ENCODE measurements around the gene MTHFD2L. TPM values are rescaled to one million over a fixed set of nuclear protein-coding genes. Genes with fewer than 3 reads are reported as not detected.

MTHFD2L gene
- total RNA-seq, 3 donors from 2014 or later: 10.7 to 12.9 (median 11.6) TPM

DNA sequence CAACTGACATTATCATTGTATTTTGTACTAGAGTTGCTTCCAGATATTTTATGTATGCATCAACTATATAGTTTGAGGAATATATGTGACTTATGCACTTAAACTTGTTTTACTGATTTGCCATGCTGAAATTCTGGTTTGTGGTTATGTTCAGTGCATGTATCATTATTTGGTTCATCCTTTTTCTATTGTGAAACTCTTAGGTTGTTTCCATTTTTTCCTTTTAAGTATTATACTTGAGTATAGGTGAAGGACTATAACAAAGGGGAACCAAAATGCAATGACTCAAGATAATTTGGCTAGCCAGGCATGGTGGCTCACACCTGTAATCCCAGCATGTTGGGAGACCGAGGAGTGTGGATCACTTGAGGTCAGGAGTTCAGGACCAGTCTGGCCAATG, 129.2 kb downstream of the MTHFD2L start:
- intact Hi-C loops (cut with DNase I, micrococcal nuclease): no loop called here
- no peak for ATAC-seq
- no peak for DNase-seq
- Histone ChIP-seq H3K4me1 (ENCODE audit: low read depth) (no peaks in the 10 kb centered on the region), H3K9me3 (no peaks in the 10 kb centered on the region), H3K4me3 (no peak overlapping the region), H3K36me3 (ENCODE audit: low read depth) (no peaks in the 10 kb centered on the region)
- TF ChIP-seq, protein P1, sequence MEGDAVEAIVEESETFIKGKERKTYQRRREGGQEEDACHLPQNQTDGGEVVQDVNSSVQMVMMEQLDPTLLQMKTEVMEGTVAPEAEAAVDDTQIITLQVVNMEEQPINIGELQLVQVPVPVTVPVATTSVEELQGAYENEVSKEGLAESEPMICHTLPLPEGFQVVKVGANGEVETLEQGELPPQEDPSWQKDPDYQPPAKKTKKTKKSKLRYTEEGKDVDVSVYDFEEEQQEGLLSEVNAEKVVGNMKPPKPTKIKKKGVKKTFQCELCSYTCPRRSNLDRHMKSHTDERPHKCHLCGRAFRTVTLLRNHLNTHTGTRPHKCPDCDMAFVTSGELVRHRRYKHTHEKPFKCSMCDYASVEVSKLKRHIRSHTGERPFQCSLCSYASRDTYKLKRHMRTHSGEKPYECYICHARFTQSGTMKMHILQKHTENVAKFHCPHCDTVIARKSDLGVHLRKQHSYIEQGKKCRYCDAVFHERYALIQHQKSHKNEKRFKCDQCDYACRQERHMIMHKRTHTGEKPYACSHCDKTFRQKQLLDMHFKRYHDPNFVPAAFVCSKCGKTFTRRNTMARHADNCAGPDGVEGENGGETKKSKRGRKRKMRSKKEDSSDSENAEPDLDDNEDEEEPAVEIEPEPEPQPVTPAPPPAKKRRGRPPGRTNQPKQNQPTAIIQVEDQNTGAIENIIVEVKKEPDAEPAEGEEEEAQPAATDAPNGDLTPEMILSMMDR (IDR thresholded peaks at IDR 0.05): no peak

DNA sequence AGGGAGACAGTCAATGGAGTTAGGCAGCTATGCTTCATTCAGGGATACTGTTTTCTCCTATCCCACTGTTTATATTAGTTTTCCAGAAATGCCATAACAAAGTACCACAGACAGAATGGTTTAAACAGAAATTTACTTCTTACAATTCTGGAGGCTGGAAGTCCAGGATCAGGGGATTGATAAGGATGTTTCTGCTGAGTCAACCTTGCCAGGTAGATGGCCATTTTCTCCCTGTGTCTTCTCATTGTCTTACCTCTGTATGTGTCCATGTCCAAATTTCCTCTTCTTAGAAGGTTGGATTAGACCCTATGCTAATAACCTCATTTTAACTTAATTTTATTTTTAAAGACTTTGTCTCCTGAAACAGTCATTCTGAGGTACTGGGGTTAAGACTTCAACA, 129.9 kb downstream of the MTHFD2L start:
- Histone ChIP-seq H3K4me3 (no peak overlapping the region), H3K9me3 (no peaks in the 10 kb centered on the region), H3K36me3 (ENCODE audit: low read depth) (no peaks in the 10 kb centered on the region), H3K4me1 (ENCODE audit: low read depth) (no peaks in the 10 kb centered on the region)
- TF ChIP-seq, protein P1 (IDR thresholded peaks at IDR 0.05): no peak
- intact Hi-C loops (cut with DNase I, micrococcal nuclease): no loop called here
- ATAC-seq (no peak), DNase-seq (no peak)

DNA sequence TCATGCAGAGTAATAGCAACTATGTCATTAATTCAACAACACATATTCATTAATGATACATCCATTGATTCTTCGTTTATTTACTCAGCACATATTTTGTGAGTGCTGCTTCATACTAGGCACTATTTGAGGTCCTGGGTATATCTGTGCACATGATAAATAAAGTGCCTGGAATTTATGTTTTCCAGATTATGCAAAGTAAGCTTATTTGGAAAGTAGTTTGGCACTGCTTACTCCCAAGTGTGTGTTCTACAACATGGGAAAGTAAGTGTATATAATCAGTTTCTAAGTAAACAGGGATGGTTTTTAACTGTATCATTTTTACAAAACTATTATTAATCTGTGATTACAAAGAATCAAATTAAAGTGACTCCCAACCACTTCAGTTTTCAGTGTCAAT, 133.6 kb downstream of the MTHFD2L start:
- TF ChIP-seq, protein P1 (IDR thresholded peaks at IDR 0.05): no peak
- ATAC-seq (no peak), DNase-seq (no peak)
- no peaks in the 10 kb centered on the region for H3K9me3 ChIP-seq
- H3K4me3 ChIP-seq: no peak overlapping the region
- H3K36me3 ChIP-seq (ENCODE audit: low read depth): no peaks in the 10 kb centered on the region
- no peaks in the 10 kb centered on the region for H3K4me1 ChIP-seq (ENCODE audit: low read depth)
- intact Hi-C loops (cut with DNase I, micrococcal nuclease): no loop called here

DNA sequence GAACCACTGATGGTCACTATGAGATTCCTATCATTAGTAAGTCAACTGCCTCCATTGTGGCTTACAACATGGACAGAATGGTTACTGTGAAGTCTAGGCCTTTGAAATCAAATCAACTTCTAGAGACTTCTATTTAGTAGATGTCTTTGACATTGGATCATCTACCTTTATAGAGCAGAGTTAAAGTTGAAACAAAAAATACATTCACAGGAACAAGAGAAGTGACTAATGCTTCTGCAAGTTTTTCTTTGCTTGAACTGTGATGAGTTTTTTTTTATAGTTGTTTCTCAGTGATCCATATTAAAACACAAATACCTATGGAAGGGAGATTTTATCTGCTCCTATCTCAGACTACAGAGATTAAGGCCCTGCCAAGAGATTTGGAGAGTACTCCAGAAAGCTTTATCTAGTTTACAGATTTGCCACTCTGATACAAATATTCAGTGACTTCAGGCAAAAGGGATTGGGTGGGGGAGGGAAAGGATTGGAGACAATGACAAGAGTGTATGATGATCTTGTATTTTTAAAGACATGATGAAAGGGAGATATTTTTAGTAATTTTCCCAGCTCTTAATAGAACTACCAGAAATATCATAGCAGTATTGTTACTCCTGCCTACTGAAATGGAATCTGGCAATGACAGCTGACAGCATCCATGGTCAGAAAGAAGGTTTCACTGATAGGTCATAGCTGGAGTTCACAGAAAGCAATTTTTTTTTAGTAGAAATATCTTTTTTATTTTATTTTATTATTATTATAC, 134.4 kb downstream of the MTHFD2L start:
- Histone ChIP-seq H3K4me1 (ENCODE audit: low read depth) (no peaks in the 10 kb centered on the region), H3K9me3 (no peaks in the 10 kb centered on the region), H3K36me3 (ENCODE audit: low read depth) (no peaks in the 10 kb centered on the region), H3K4me3 (no peak overlapping the region)
- TF ChIP-seq, protein P1 (IDR thresholded peaks at IDR 0.05): no peak
- intact Hi-C loops (cut with DNase I, micrococcal nuclease): no loop called here
- DNase-seq (no peak), ATAC-seq (no peak)

DNA sequence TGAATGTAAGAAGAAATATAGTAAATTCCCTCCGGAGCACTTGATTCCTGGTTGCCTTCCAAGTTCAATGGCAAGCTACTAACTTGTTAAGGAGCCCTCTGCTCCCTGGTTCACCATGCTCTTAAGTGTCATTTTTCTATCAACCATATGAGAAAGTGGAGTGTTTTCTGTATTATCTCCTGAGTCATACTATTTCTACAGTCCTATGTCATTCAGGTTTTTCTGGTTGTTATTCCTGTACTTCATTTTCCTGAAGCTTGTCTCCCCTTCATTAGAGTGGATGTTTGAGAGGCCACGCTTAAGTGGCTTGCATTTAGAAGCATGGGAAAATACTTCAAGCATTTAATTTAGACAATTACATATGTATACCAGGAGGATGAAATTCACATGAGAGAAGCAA, 135.6 kb downstream of the MTHFD2L start:
- DNase-seq (no peak), ATAC-seq (no peak)
- Histone ChIP-seq H3K4me3 (no peak overlapping the region), H3K4me1 (ENCODE audit: low read depth) (no peaks in the 10 kb centered on the region), H3K36me3 (ENCODE audit: low read depth) (no peaks in the 10 kb centered on the region), H3K9me3 (no peaks in the 10 kb centered on the region)
- TF ChIP-seq, protein P1 (IDR thresholded peaks at IDR 0.05): no peak
- intact Hi-C loops (cut with DNase I, micrococcal nuclease): no loop called here
